Activated CD8-positive, alpha-beta T cell treated with anti-CD3 and anti-CD28 coated beads for 36 hours (primary cell): ENCODE data around the gene SPAG17. TPM values are rescaled to one million over a fixed set of nuclear protein-coding genes. Genes with fewer than 3 reads are reported as not detected.

Source experiments
- ATAC-seq: fragments of 200-7000 bp; cut with Tn5 transposase; one replicate; pipeline ENCODE4 v1.10.0; 2021; ENCODE audit warnings: mild to moderate bottlenecking, moderate library complexity
- CTCF ChIA-PET: fragments of 350-600 bp; sonication (Branson Sonifier 250); formaldehyde crosslinking; loops from one replicate; lab custom pipeline; 2021; ENCODE audit warnings: antibody characterized with exemption; lab: Charles Lee
- POLR2A ChIA-PET: fragments of 350-600 bp; sonication (Branson Sonifier 250); formaldehyde crosslinking; loops from one replicate; lab custom pipeline; 2021; ENCODE audit warnings: antibody characterized with exemption; lab: Charles Lee
- DNase-seq: peaks from one replicate; pipeline ENCODE4 v3.0.0-alpha.2; 2020
- H3K27ac Mint-ChIP-seq: one replicate; pipeline ENCODE4 v1.8.0; 2021; ENCODE audit warnings: mild to moderate bottlenecking, mixed read lengths
- H3K27me3 Mint-ChIP-seq: one replicate; pipeline ENCODE4 v1.8.0; 2021; ENCODE audit warnings: mixed read lengths
- H3K36me3 Mint-ChIP-seq: one replicate; pipeline ENCODE4 v1.8.0; 2021; ENCODE audit warnings: low read depth, mixed read lengths
- H3K4me1 Mint-ChIP-seq: one replicate; pipeline ENCODE4 v1.8.0; 2021; ENCODE audit warnings: low read depth, mixed read lengths
- H3K4me3 Mint-ChIP-seq: one replicate; pipeline ENCODE4 v1.8.0; 2021; ENCODE audit warnings: mild to moderate bottlenecking, moderate library complexity, mixed read lengths
- H3K9me3 Mint-ChIP-seq: one replicate; pipeline ENCODE4 v1.8.0; 2021; ENCODE audit warnings: mixed read lengths
- CTCF ChIP-seq: fragments of 200-600 bp; IDR thresholded peaks from one replicate; pipeline ENCODE4 v1.8.0; 2022; ENCODE audit warnings: antibody characterized with exemption, mild to moderate bottlenecking
- intact Hi-C: fragments of 100-400 bp; cut with micrococcal nuclease; formaldehyde crosslinking; loops from one replicate; pipeline ENCODE4 v1.10.0; 2022
- total RNA-seq, 2 experiments: library from RNA; stranded (reverse); gene quantifications; one replicate each; pipeline ENCODE4 v1.2.3, GENCODE V29; 2021

Gene SPAG17
- total RNA-seq, 2 experiments from 2014 or later = not detected

DNA sequence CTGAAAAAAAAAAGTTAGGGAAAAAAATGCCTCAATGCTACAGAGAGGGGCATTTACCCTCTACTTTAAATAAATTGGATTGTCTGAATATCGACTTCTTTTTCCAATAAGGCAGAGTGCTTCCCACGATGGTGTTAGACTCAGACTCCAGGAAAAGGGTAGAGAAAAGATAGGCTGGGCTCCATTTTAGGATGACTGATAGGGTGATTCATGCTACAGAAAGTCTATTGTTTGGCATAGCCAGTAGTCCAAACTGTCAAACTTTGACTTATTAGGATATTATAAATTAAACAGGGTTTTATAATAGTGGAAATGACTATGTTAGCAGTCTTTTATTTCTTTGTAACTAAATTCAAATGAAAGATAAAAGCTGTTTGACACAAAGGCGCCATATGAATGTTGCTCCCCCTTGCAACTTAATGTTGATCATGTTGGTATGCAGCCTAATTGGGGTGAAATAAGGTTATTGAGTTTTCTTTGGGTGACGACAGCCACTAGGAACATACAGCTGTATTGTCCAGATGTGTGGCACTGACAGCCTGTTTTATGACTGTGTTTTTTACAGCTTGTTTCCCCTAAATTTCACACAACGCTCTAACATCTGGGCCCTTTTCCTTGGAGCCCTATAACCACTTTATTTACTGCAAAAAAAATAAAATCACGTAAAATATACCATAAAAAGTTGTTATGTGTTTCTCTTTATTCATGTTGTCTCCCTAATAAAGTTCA is 69.3 kb downstream of the SPAG17 start:
- intact Hi-C loops = no loop called here
- Mint-ChIP-seq H3K4me3 (no peak overlapping the region), H3K27me3 (peaks cover 2% of the 10 kb centered on the region), H3K9me3 (no peaks in the 10 kb centered on the region), H3K4me1 (no peaks in the 10 kb centered on the region), H3K36me3 (no peaks in the 10 kb centered on the region), H3K27ac (no peak overlapping the region)
- no peak for TF ChIP-seq CTCF
- DNase-seq (no peak), ATAC-seq (no peak)
- POLR2A ChIA-PET = no interaction called here
- CTCF ChIA-PET = no interaction called here

GRCh38 chr1:118113261-118113660 is 71.8 kb downstream of the SPAG17 start:
- ChIA-PET CTCF (no interaction called here), POLR2A (no interaction called here)
- H3K4me3 Mint-ChIP-seq = no peak overlapping the region
- ATAC-seq (no peak), DNase-seq (no peak)
- H3K9me3 Mint-ChIP-seq = no peaks in the 10 kb centered on the region
- H3K27me3 Mint-ChIP-seq = peaks cover 2% of the 10 kb centered on the region
- intact Hi-C loops = no loop called here
- no peak overlapping the region for H3K27ac Mint-ChIP-seq
- TF ChIP-seq CTCF = no peak
- H3K36me3 Mint-ChIP-seq = no peaks in the 10 kb centered on the region
- no peaks in the 10 kb centered on the region for H3K4me1 Mint-ChIP-seq

DNA sequence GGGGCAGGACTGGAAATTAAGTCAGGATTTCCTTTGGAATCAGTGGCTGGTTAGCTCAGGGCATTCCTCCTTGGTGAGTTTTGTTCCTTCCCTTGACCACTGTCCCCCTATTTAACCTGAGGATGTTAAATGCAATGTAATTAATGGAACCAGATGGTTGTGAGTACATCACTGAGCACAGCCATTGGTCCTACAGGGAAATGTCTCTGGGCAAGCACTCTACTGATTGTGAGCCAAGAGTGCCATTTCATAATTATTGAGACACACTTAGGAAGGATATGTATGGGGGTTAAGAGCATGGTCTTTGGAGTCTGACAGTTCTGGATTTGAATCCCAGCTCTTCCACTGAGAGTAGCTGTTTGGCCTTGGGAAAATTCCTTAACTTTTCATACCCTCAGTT is 74.4 kb downstream of the SPAG17 start:
- Mint-ChIP-seq H3K4me3 (no peak overlapping the region), H3K36me3 (no peaks in the 10 kb centered on the region), H3K27ac (no peak overlapping the region), H3K9me3 (no peaks in the 10 kb centered on the region), H3K27me3 (peaks cover 2% of the 10 kb centered on the region), H3K4me1 (no peaks in the 10 kb centered on the region)
- ChIA-PET POLR2A (no interaction called here), CTCF (no interaction called here)
- TF ChIP-seq CTCF = no peak
- DNase-seq = no peak
- intact Hi-C loops = no loop called here
- no peak for ATAC-seq

DNA sequence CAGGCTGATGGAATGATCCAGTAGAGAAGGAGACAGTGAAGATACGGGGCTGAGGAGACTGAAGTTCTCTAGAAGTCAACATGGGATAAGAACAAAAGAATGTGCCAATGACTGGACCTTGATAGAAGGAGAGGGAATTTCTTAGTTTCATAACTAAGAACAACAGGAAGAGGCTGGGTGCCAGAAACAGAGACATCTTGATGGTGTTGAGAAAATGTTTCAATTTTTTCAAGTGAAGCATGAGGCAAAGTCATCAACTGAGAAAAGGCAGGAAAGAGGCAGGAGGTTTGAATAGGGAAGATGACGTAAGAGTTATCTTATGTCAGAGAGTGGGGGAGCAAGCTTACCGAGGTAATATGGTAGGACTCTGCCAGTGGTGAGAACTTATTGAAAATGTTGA is 80.1 kb downstream of the SPAG17 start:
- Mint-ChIP-seq H3K9me3 (no peaks in the 10 kb centered on the region), H3K4me1 (no peaks in the 10 kb centered on the region), H3K36me3 (no peaks in the 10 kb centered on the region), H3K27ac (no peak overlapping the region), H3K4me3 (no peak overlapping the region), H3K27me3 (no peaks in the 10 kb centered on the region)
- POLR2A ChIA-PET = no interaction called here
- CTCF ChIA-PET = no interaction called here
- intact Hi-C loops = no loop called here
- no peak for TF ChIP-seq CTCF
- DNase-seq = no peak
- no peak for ATAC-seq

DNA sequence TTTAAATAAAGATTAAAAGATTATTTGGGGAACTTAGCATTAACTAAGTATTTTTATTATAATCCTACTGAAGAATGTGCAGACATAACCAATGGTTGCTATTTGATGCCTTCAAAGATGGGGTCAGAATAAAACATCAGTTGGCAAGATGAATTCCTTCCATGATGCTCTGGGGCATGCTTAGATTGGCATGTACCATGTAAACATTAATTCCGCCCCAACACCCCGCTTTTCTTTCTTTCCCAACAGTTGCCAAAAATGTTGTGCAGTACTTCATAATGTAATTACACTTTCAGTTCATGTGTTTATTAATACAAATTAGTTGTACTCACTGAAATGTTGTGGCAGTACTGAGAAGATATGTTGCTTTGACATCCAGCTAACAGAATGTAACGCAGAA is 82.6 kb downstream of the SPAG17 start:
- ATAC-seq = no peak
- H3K27me3 Mint-ChIP-seq = no peaks in the 10 kb centered on the region
- H3K4me3 Mint-ChIP-seq = no peak overlapping the region
- TF ChIP-seq CTCF = no peak
- CTCF ChIA-PET = no interaction called here
- H3K36me3 Mint-ChIP-seq = no peaks in the 10 kb centered on the region
- no peak for DNase-seq
- intact Hi-C loops = no loop called here
- no peak overlapping the region for H3K27ac Mint-ChIP-seq
- no peaks in the 10 kb centered on the region for H3K4me1 Mint-ChIP-seq
- POLR2A ChIA-PET = no interaction called here
- no peaks in the 10 kb centered on the region for H3K9me3 Mint-ChIP-seq
